ENCODE data around the gene FMC1.

FMC1 gene

GRCh38 chr7:139387594-139387993 is 46.5 kb downstream of the FMC1 start:
- DNase-seq: no peak

- no peak for DNase-seq
Measured at GRCh38 chr7:139389091-139389490, 48.0 kb downstream of the FMC1 start.

- DNase-seq: no peak
Measured at GRCh38 chr7:139389774-139390173, 48.6 kb downstream of the FMC1 start.

- no peak for DNase-seq
Measured at GRCh38 chr7:139393621-139394211, 52.6 kb downstream of the FMC1 start.

GRCh38 chr7:139394540-139394939 is 53.4 kb downstream of the FMC1 start:
- no peak for DNase-seq
